Epithelial cell of prostate (primary cell): ENCODE results near the gene SLC27A1.
A peak's percentile ranks its signal among the peaks of the same experiment; 100 is the strongest.
"Not testable (repeated sequence)": the region's sequence is repeated elsewhere in the genome, so short reads cannot be mapped to it uniquely, and the experiment has no call there.

Experiments
- DNase-seq: peaks from one replicate; pipeline ENCODE4 v3.0.0-alpha.2; 2011; ENCODE audit warnings: low read depth, low spot score
- H3K27ac ChIP-seq: fragments of 450-650 bp; 2 replicates; pipeline ENCODE4 v1.5.1; 2017; ENCODE audit warnings: mild to moderate bottlenecking

SLC27A1 gene

DNA sequence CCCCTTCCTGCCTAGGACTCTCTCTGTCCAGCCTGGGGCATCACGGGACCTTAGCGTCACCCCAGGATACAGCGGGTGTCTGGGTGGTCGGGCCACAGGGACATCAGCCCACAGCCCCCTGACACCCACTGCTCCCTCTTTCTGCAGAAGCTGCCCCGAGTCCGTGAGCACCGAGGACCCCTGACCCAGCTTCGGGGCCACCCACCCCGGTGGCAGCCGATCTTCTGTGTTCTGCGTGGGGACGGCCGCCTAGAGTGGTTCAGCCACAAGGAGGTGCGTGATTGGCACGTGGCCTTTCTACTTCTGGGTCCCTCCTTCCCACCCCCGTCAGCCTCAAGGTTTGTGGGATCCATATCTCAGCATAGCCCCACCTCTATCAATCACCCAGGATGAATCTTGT lies 61.8 kb downstream of the SLC27A1 start:
- DNase-seq = no peak
- H3K27ac ChIP-seq = no peak overlapping the region

DNA sequence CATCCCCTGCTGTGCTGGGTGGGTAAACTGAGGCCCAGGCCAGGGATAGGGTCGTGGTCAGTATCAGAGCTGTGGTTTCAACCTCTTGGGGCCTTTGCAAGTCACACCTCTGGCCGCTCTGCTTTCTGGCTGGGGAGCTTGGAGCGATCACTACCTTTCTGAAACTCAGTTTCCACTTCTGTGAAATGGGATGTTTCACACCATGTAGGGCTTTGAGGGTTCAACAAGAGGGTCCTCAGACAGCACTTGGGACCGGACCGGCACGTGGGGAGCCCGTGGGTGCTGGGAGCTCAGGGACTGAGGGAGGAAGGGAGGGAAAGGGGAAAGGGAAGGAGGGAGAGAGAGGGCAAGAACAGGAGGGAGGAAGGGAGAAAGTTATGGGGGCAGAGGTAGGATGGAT lies 62.2 kb downstream of the SLC27A1 start:
- no peak overlapping the region for H3K27ac ChIP-seq
- no peak for DNase-seq

DNA sequence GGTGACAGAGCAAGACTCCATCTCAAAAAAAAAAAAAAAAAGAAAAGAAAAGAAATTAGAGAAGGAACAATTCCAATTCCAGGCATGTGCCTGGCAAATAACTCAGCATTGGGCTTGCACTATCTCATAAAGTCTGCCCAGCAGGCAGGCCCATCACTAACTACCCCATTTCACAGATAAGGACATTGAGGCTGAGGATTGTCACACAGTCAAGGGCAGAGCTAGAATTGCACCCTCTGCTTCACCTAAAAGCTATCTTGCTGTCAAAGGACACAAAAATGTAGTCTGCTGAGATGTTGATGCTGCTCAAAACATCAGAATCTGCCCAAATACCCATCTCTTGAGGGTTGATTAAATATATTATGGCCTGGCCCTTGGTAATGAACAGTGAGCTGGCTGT lies 64.4 kb downstream of the SLC27A1 start:
- DNase-seq = no peak
- no peak overlapping the region for H3K27ac ChIP-seq

DNA sequence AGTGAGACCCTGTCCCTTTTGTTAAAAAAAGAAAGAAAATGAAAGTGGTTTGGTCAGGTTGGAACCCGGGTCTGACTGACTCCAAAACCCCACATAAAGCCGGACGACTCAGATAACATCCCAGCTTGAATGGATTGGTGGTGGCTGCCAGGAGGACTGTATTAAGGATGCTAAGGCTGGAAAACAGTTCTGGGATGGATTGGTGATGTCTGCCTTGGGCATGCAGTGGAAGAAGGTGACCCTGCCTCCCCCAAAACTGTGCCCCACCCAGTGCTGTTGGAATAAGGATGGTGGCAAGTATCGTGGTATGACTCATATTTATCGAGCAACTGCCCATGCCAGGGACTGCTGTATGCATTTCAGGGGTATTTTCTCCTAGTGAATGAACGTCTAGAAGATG lies 66.6 kb downstream of the SLC27A1 start:
- no peak for DNase-seq
- no peak overlapping the region for H3K27ac ChIP-seq

DNA sequence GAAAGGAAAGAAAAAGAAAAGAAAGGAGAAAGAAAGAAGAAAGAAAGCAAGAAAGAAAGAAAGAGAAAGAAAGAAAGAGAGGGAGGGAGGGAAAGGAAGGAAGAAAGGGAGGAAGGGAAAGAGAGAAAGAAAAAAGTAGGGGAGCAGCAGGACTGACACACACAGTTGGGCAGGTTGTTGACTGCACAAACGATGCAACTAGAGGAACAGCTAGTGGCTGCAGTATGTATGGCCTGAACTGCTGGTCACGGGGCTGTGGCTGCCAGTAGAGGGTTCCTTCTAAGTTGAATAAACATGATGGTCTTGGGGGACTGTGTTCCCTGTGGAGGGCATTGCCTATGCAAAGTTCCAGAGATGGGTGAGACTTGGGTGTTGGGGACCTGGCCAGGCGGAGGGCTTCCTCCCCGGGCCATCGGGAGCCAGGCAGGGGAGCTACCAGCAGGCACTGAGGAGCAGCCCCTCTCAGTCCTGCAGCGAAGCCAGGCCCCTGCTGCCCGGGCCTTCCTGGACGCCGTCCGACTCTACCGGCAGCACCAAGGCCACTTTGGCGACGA lies 68.4 kb downstream of the SLC27A1 start:
- no peak for DNase-seq
- H3K27ac ChIP-seq = no peak overlapping the region

DNA sequence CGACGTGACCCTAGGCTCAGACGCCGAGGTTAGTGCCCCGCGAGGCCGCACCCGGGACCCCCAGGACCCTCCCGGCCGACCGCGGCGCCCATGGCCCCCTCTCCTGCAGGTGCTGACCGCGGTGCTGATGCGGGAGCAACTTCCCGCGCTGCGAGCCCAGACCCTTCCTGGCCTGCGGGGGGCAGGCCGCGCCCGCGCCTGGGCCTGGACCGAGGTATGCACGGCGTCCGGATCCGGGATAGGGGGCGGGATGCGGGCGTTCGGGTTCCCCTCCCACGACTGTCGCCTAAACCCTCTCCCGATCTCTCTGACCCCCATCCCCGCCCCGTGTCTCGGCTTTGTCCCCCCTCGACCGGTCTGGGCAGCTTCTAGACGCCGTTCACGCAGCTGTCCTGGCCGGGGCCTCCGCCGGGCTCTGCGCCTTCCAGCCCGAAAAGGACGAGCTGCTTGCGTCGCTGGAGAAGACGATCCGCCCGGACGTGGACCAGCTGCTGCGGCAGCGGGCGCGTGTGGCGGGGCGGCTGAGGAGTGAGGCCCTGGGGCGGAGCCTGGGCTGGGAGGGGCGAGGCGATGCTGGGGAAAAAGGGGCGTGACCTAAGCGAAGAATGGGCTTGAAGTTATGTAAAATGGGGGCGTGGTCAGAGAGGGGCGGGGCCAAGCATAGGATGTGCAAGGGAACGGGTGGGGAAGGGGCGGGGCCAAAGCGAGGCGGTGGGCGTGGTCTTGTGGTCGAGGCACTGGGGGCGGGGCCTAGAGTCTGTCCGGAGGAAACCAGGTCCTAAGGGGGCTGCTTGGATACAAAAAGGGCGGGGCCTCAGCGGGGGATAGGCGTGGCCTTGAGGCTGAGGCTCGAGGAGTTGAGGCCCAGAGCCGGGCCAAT lies 69.2 kb downstream of the SLC27A1 start:
- H3K27ac ChIP-seq = no peak overlapping the region

DNA sequence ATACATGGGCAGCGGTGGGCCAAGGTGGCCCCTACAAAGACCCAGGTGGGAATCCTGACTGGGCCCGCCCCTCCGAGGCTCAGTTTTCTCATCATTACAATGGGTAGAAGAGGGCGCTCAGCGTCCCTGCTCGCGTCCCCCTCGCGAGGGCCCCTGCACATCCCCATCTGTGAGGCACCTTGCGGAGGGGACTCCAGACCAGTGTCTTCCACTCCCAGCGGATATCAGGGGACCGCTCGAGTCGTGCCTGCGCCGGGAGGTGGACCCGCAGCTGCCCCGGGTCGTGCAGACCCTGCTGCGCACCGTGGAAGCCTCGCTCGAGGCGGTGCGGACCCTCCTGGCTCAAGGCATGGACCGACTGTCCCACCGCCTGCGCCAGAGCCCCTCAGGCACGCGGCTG lies 69.8 kb downstream of the SLC27A1 start:
- no peak for DNase-seq
- H3K27ac ChIP-seq = no peak overlapping the region

More for the DNA sequence above, 69.2 kb downstream of the SLC27A1 start:
- peak; percentile 44 for DNase-seq

DNA sequence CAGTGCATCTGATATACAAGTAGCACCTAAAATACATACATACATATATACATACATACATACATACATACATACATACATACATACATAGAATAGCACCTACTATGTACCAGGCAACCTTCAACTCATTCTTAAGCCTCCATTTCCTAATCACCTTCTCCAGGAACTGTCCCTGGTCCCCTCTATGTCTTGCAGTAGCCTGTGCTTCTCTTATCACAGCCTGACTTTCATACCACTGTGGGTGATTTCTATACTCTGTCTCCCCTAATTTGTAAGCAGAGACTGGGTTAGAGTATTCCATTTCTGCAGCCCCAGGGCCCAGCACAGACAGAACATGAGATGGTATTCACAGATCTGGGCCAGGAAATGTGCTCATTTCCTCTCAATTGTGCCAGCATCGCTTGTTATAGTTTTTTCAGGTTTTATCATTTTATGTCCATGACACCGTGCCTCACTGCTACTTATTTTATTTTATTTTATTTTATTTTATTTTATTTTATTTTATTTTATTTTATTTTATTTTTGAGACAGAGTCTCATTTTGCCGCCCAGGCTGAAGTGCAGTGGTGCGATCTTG lies 70.9 kb downstream of the SLC27A1 start:
- no peak overlapping the region for H3K27ac ChIP-seq
- DNase-seq = no peak

DNA sequence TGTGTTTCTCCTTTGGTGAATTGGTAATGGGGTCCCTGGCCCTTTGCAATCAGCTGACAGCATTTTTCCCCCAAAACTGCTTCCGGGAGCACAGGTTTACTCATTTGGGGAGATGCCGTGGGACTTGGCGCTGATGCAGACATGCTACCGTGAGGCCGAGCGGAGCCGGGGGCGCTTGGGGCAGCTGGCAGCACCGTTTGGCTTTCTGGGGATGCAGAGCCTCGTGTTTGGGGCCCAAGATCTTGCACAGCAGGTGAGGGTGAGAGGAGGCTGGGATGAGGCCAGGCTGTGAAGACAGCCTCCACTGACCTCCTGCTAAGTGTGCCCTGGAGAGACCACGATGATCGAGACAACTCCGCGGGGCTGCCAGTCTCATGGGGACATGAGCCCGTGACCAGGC lies 71.7 kb downstream of the SLC27A1 start:
- no peak overlapping the region for H3K27ac ChIP-seq
- no peak for DNase-seq

DNA sequence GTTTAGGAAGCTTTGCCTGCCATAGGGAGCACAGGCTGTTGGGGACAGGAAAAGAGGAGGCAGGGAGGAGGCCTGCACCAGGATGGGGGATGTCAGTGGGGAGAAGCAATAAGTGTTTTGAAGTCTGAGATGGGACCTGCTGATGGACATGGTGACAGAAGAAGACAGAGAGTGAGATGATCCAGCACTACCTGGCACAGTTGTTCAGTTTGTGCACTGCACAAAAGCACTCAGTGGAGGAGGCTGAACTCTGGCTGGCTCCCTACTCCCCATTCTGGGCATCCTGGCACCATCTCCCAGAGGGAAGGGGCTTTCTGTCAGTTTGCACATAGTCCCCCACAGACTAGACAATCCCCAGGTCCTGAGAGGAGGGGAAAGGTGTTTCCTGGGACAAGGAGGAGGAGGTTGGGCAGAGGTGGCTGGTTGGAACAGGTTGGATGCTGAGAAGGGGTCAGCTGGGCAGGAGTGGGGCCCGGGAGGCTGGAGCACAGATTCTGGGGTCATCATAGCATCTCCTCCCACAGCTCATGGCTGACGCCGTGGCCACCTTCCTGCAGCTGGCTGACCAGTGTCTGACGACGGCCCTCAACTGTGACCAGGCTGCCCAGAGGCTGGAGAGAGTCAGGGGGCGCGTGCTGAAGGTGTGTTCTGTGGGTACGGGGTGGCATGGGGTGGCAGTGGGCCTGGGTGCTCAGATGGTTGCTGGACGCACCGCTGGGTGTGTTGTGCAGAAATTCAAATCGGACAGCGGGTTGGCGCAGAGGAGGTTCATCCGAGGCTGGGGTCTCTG lies 72.7 kb downstream of the SLC27A1 start:
- no peak for DNase-seq
- no peak overlapping the region for H3K27ac ChIP-seq

DNA sequence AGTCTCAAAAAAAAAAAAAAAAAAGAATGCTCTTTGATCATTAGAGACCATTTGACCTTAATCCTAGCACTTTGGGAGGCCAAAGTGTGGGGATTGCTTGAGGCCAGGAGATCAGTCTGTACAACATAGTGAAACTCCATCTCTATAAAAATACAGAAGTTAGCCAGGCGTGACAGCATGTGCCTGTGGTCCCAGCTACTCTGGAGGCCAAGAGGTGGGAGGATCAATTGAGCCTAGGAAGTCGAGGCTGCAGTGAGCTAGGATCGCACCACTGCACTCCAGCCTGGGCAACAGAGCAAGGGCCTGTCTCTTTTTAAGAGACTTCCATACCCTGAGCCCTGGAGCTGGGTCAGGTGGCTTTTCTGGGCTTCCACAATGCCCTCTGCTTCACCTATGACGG lies 73.7 kb downstream of the SLC27A1 start:
- H3K27ac ChIP-seq = no peak overlapping the region
- DNase-seq = no peak

DNA sequence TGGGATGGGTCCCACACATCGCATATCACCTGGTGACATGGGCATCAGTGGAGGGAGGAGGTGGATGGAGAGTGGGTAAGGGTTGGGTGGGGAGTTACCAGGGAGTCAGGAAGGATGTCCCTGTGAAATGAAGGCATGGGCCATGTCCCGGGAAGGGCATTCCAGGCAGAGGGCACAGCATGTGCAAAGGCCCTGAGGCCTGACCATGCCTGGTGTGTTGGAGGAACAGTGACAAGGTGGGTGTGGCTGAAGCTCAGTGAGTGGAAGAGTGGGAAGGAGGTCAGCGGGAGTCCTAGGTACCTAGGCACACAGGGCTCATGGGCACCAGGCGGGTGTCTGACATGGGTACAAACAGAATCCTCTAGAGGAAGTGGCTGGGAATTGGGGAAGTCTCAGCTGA lies 74.1 kb downstream of the SLC27A1 start:
- no peak overlapping the region for H3K27ac ChIP-seq
- DNase-seq = no peak

DNA sequence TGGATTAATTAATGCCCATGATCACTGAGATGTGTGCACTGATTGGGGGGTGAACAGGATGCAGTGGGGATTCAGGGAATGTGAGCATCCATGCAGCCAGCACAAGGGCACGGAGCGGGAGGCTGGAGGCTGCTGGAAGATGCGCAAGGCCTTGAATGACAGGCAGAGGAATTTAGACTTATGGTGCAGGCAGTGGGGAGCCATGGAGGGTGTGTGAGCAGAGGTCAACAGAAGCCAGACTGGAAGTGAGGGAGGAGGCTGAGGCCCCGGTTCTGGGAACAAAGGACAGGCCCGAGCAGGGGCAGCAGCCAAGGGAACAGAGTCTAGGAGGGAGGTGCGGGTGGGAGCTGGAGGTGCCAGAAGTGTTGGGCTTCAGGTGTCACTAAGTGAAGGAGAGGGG lies 77.8 kb downstream of the SLC27A1 start:
- no peak overlapping the region for H3K27ac ChIP-seq
- no peak for DNase-seq

DNA sequence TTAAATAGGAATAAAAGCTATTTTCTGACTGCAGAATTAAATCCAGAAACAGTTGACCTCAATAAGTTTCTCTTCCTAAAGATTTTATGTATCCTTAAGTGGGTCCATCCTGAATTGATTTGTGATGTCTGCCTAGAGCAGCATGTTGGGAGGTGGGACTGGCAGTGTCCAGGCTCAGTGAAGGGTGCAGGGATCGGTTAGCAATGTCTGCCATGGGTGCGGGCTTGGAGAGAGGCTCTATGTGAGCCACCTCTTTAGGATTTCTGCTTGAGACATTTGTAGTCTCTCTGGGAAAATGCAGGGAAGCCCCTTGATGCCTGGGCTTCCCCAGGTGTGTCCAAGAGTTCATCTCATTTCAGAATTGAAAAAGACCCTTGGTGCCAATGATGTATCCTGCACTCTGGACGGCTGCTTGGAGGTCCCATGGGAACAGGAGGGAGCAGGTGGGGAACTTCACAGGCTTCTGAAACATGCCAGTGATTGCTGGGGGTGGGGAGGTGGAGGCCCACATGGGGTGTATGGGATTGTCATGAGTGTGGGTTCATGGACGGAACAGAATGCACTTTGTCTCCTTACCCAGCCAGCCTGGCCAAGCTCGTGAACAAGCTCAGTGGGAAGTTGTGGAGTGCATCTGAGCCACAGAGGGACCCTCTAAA lies 78.9 kb downstream of the SLC27A1 start:
- no peak overlapping the region for H3K27ac ChIP-seq
- no peak for DNase-seq

DNA sequence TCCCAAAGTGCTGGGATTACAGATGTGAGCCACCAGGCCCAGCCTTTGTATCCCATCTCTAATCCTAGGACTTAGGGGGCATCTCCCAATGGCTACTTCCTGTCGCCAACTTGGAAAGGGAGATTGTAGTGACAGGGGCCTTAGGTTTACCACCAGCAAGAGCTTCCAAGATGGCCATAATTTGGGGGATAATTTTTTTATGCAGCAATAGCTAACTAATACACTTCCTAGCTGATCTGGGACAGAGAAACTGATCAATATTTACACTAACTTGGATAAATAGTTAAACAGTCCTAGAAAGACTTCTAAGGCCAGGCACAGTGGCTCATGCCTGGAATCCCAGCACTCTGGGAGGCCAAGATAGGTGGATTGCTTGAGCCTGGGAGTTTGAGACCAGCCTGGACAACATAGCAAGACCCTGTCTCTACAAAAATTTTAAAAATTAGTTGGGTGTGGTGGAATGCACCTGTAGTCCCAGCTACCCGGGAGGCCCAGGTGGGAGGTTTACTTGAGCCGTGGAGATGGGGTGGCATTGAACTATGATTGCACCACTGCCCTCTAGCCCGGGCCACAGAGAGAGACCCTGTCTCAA lies 79.8 kb downstream of the SLC27A1 start:
- H3K27ac ChIP-seq = no peak overlapping the region
- DNase-seq = no peak

DNA sequence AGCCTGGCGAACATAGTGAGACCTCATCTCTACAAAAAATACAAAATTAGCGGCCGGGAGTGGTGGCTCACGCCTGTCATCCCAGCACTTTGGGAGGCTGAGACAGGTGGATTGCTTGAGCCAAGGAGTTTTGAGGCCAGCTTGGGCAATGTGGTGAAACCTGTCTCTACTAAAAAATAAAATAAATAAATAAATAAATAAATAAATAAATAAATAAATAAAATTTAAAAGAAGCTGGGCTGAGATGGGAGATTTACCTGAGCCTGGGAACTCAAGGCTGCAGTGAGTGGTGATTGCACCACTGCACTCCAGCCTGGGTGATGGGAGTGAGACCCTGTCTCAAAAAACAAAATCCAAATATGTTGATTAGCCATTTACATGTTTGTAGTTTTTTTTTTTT lies 82.4 kb downstream of the SLC27A1 start:
- H3K27ac ChIP-seq, DNase-seq: not testable (repeated sequence)

DNA sequence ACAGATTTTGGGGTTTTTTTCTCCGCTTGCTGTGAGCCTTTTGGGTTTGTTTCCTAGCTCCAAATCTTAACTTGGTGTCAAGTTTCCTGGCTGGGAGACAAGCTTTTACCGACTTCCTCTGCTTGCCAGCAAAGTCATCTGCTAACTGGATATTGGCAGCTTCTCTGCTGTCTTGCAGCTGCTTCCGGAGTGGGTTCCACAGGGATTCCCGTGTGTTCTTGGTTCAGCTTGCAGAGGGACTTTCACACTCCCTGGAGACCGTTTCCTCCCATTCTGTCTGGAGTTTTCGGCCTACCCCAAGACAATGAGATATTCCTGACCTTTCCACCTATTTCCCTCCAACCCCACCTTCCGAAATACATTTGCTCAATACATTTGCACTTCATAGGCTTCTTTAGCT lies 82.9 kb downstream of the SLC27A1 start:
- DNase-seq = no peak
- H3K27ac ChIP-seq = peak overlapping the region; percentile 14

DNA sequence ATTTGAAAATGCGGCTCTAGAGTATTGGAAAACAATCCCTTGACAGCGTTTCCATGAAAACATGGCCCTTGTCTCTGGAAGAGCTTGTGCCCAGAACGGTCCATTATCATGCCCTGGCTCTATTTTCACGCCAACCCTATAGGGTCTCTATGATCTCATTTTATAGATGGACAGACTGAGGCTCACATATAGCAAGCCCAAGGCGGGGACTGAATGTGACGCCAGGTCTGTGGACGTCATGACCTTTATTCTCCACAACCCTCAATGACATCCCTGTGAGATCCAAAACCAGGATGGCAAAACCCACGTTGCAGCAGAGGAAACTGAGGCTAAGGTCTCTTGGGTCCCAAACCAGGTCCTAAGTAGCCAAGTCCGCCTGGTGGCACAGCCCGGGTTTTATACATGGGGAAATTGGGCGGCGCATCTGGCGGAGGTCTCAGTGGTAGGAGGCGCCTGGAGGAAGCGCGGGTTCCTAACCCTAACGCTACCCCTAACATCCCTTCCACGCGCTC lies 84.7 kb downstream of the SLC27A1 start:
- DNase-seq = no peak
- H3K27ac ChIP-seq = peak overlapping the region; percentile 56

DNA sequence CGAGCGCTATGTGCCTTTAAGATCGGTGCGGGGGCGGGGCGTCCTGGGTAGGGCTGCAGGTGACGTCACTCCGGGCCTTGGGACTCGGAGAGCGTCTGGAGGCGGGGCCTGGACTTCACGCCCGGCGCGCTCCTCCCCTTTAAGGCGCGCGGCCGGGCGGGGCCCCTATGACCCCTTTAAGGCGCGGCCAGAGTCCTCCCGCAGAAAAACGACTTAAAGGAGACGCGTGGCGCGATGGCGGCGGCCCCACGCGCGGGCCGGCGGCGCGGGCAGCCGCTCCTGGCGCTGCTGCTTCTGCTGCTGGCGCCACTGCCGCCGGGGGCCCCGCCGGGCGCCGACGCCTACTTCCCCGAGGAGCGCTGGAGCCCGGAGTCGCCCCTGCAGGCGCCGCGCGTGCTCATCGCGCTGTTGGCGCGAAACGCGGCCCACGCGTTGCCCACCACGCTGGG lies 85.2 kb downstream of the SLC27A1 start, which contains the start of gene COLGALT1:
COLGALT1 (plus strand) TSS at position 170 of the 449 bp plus-strand sequence; CDS start at position 235, 65 bp downstream.
- peak within 1 kb of the TSS; percentile 56 for H3K27ac ChIP-seq
- peak; percentile 64 for DNase-seq
